GM19455 (cell line): ENCODE results near the gene GCK.

Experiments used
- ATAC-seq: cut with Tn5 transposase; IDR thresholded peaks from one replicate; pipeline ENCODE4 v1.9.1; 2021; ENCODE audit not compliant: unreplicated experiment

GCK gene

GRCh38 chr7:44189286-44189992 lies at the start of gene GCK:
Gene GCK, minus strand, starts transcription at chr7:44189439. Its CDS starts 486 bp downstream, at chr7:44188953.
- no peak for ATAC-seq

GRCh38 chr7:44238116-44238695 lies 49.0 kb upstream of the GCK start:
- ATAC-seq = no peak

- ATAC-seq = no peak
Observed at GRCh38 chr7:44237696-44238095, 48.5 kb upstream of the GCK start.

- ATAC-seq = no peak
Observed at GRCh38 chr7:44236333-44236728, 47.1 kb upstream of the GCK start.

- no peak for ATAC-seq
Observed at GRCh38 chr7:44235582-44236332, 46.5 kb upstream of the GCK start.

GRCh38 chr7:44235066-44235465 lies 45.8 kb upstream of the GCK start:
- ATAC-seq = no peak

GRCh38 chr7:44232901-44233715 lies 43.9 kb upstream of the GCK start:
- no peak for ATAC-seq

- no peak for ATAC-seq
Observed at GRCh38 chr7:44232396-44232795, 43.2 kb upstream of the GCK start.

GRCh38 chr7:44231088-44231487 lies 41.8 kb upstream of the GCK start:
- ATAC-seq = no peak

GRCh38 chr7:44230286-44230685 lies 41.0 kb upstream of the GCK start:
- ATAC-seq = no peak

- ATAC-seq = no peak
Observed at GRCh38 chr7:44229546-44230105, 40.4 kb upstream of the GCK start.

- no peak for ATAC-seq
Observed at GRCh38 chr7:44228571-44229350, 39.5 kb upstream of the GCK start.

GRCh38 chr7:44227911-44228310 lies 38.7 kb upstream of the GCK start:
- ATAC-seq = no peak

GRCh38 chr7:44226396-44226753 lies 37.1 kb upstream of the GCK start:
- no peak for ATAC-seq

GRCh38 chr7:44225566-44226395 lies 36.5 kb upstream of the GCK start:
- ATAC-seq = no peak

- no peak for ATAC-seq
Observed at GRCh38 chr7:44224974-44225565, 35.8 kb upstream of the GCK start.

GRCh38 chr7:44224080-44224973 lies 35.1 kb upstream of the GCK start:
- ATAC-seq = no peak
